ENCODE results near the gene PBLD.

- TF ChIP-seq CTCF (IDR thresholded peaks at IDR 0.05) (no peak), CREB1 (CRISPR knock-in tag; IDR thresholded peaks at IDR 0.05) (no peak), NR3C1 (CRISPR knock-in tag; conservative IDR thresholded peaks at IDR 0.05; ENCODE audit: low read depth) (no peak), PRRX2 (CRISPR knock-in tag; IDR thresholded peaks at IDR 0.05) (no peak), PREB (CRISPR knock-in tag; IDR thresholded peaks at IDR 0.05; ENCODE audit: borderline replicate concordance) (no peak), ETV6 (CRISPR knock-in tag; IDR thresholded peaks at IDR 0.05) (no peak), GABPB1 (CRISPR knock-in tag; IDR thresholded peaks at IDR 0.05) (no peak), TCF7 (CRISPR knock-in tag; IDR thresholded peaks at IDR 0.05; ENCODE audit: low read depth) (no peak), USF2 (CRISPR knock-in tag; IDR thresholded peaks at IDR 0.05) (no peak)
These were observed 3.2 kb downstream of the PBLD start for GRCh38 chr10:68329506-68329861.

Measured in WTC11 (cell line).